SK-N-SH treated with all-trans-retinoic acid at 6 μM for 48 hours (cell line): Measurements from ENCODE around the gene ABCC11.

Experiments
- ISL1 ChIP-seq: fragments of 250-450 bp; sonication (Bioruptor Pico); IDR thresholded peaks from 2 replicates; pipeline ENCODE4 v2.1.2; 2022; ENCODE audit warnings: mild to moderate bottlenecking, moderate library complexity
- PPARA ChIP-seq: fragments of 250-450 bp; sonication (Bioruptor Pico); IDR thresholded peaks from 2 replicates; pipeline ENCODE4 v1.5.0; 2020; ENCODE audit warnings: mild to moderate bottlenecking, borderline replicate concordance
- RARB ChIP-seq: fragments of 250-450 bp; sonication (Bioruptor Pico); IDR thresholded peaks from 2 replicates; pipeline ENCODE4 v1.8.0; 2021; ENCODE audit warnings: mild to moderate bottlenecking, moderate library complexity
- SNAI2 ChIP-seq: fragments of 250-450 bp; sonication (Bioruptor Pico); IDR thresholded peaks from 2 replicates; pipeline ENCODE4 v1.5.0; 2020; ENCODE audit warnings: mild to moderate bottlenecking, moderate library complexity
- TCF4 ChIP-seq: fragments of 250-450 bp; sonication (Bioruptor Pico); IDR thresholded peaks from 2 replicates; pipeline ENCODE4 v1.8.0; 2021; ENCODE audit warnings: mild to moderate bottlenecking, moderate library complexity, borderline replicate concordance
- ZFP3 ChIP-seq: fragments of 250-450 bp; sonication (Bioruptor Pico); IDR thresholded peaks from 2 replicates; pipeline ENCODE4 v1.5.0; 2020; ENCODE audit warnings: mild to moderate bottlenecking, moderate library complexity
- ZFP30 ChIP-seq: fragments of 450-650 bp; formaldehyde crosslinking; IDR thresholded peaks from 2 replicates; pipeline ENCODE4 v1.5.0; 2022; ENCODE audit warnings: mild to moderate bottlenecking, moderate library complexity
- ZNF565 ChIP-seq: fragments of 450-650 bp; formaldehyde crosslinking; conservative IDR thresholded peaks from 2 replicates; pipeline ENCODE4 v1.5.0; 2020; ENCODE audit warnings: low read depth, mild to moderate bottlenecking, moderate library complexity
- ZNF8 ChIP-seq: fragments of 450-650 bp; formaldehyde crosslinking; IDR thresholded peaks from 2 replicates; pipeline ENCODE4 v1.5.0; 2020; ENCODE audit warnings: mild to moderate bottlenecking, moderate library complexity
- TF ChIP-seq, protein P1 (sequence below): fragments of 250-450 bp; sonication (Bioruptor Pico); IDR thresholded peaks from 2 replicates; pipeline ENCODE4 v1.8.0; 2020; ENCODE audit warnings: mild to moderate bottlenecking, moderate library complexity, borderline replicate concordance
- TF ChIP-seq, protein P2 (sequence below): fragments of 250-450 bp; sonication (Bioruptor Pico); IDR thresholded peaks from 2 replicates; pipeline ENCODE4 v1.8.0; 2021; ENCODE audit warnings: low read depth, mild to moderate bottlenecking, moderate library complexity, borderline replicate concordance
- TF ChIP-seq, protein P3 (sequence below): fragments of 250-450 bp; sonication (Bioruptor Pico); IDR thresholded peaks from 2 replicates; pipeline ENCODE4 v1.5.1; 2020; ENCODE audit warnings: low read depth, mild to moderate bottlenecking, moderate library complexity

GRCh38 chr16:48176635-48177408, 70.5 kb downstream of the ABCC11 start:
- TF ChIP-seq RARB (CRISPR knock-in tag) = no peak
- no peak for TF ChIP-seq TCF4 (CRISPR knock-in tag)
- TF ChIP-seq ZFP3 = no peak
- TF ChIP-seq, protein P1, sequence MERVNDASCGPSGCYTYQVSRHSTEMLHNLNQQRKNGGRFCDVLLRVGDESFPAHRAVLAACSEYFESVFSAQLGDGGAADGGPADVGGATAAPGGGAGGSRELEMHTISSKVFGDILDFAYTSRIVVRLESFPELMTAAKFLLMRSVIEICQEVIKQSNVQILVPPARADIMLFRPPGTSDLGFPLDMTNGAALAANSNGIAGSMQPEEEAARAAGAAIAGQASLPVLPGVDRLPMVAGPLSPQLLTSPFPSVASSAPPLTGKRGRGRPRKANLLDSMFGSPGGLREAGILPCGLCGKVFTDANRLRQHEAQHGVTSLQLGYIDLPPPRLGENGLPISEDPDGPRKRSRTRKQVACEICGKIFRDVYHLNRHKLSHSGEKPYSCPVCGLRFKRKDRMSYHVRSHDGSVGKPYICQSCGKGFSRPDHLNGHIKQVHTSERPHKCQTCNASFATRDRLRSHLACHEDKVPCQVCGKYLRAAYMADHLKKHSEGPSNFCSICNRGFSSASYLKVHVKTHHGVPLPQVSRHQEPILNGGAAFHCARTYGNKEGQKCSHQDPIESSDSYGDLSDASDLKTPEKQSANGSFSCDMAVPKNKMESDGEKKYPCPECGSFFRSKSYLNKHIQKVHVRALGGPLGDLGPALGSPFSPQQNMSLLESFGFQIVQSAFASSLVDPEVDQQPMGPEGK (CRISPR knock-in tag) = no peak
- no peak for TF ChIP-seq ZNF565 (CRISPR knock-in tag)
- TF ChIP-seq, protein P2, sequence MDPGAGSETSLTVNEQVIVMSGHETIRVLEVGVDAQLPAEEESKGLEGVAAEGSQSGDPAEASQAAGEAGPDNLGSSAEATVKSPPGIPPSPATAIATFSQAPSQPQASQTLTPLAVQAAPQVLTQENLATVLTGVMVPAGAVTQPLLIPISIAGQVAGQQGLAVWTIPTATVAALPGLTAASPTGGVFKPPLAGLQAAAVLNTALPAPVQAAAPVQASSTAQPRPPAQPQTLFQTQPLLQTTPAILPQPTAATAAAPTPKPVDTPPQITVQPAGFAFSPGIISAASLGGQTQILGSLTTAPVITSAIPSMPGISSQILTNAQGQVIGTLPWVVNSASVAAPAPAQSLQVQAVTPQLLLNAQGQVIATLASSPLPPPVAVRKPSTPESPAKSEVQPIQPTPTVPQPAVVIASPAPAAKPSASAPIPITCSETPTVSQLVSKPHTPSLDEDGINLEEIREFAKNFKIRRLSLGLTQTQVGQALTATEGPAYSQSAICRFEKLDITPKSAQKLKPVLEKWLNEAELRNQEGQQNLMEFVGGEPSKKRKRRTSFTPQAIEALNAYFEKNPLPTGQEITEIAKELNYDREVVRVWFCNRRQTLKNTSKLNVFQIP (CRISPR knock-in tag) = no peak
- TF ChIP-seq ZFP30 (CRISPR knock-in tag) = no peak
- TF ChIP-seq ISL1 (CRISPR knock-in tag) = no peak
- TF ChIP-seq ZNF8 (CRISPR knock-in tag) = no peak
- TF ChIP-seq SNAI2 (CRISPR knock-in tag) = no peak
- TF ChIP-seq PPARA = no peak
- TF ChIP-seq, protein P3, sequence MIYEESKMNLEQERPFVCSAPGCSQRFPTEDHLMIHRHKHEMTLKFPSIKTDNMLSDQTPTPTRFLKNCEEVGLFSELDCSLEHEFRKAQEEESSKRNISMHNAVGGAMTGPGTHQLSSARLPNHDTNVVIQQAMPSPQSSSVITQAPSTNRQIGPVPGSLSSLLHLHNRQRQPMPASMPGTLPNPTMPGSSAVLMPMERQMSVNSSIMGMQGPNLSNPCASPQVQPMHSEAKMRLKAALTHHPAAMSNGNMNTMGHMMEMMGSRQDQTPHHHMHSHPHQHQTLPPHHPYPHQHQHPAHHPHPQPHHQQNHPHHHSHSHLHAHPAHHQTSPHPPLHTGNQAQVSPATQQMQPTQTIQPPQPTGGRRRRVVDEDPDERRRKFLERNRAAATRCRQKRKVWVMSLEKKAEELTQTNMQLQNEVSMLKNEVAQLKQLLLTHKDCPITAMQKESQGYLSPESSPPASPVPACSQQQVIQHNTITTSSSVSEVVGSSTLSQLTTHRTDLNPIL (CRISPR knock-in tag) = no peak
